PC-3 (cell line): ENCODE results near the gene S100A14. TPM values are rescaled to one million over a fixed set of nuclear protein-coding genes. Genes with fewer than 3 reads are reported as not detected.
"Not testable (repeated sequence)": the region's sequence is repeated elsewhere in the genome, so short reads cannot be mapped to it uniquely, and the experiment has no call there.

Source experiments
- ATAC-seq: fragments of 200-7000 bp; cut with Tn5 transposase; 2 replicates; pipeline ENCODE4 v1.9.1; 2020; ENCODE audit warnings: mild to moderate bottlenecking, moderate library complexity
- BruUV-seq: library from RNA; stranded (reverse); fragments of 400-500 nt; replicated peaks from 2 replicates; lab custom pipeline; 2021; lab: Mats Ljungman, UMichigan
- CTCF ChIA-PET: fragments of 300-600 bp; sonication (Branson Sonifier 250); formaldehyde crosslinking; loops from one replicate; lab custom pipeline; 2022; ENCODE audit warnings: antibody characterized with exemption; lab: Charles Lee
- POLR2A ChIA-PET: fragments of 300-600 bp; sonication (Branson Sonifier 250); formaldehyde crosslinking; loops from one replicate; lab custom pipeline; 2022; ENCODE audit warnings: antibody characterized with exemption; ENCODE audit not compliant: unreplicated experiment; lab: Charles Lee
- DNase-seq: peaks from one replicate; pipeline ENCODE4 v3.0.0-alpha.2; 2015
- H2AFZ ChIP-seq: fragments of 300-600 bp; sonication (generic); 2 replicates; pipeline ENCODE4 v1.6.0; 2016; ENCODE audit warnings: antibody characterized with exemption, low read length
- H3F3A ChIP-seq: fragments of 300-600 bp; sonication (generic); one replicate; pipeline ENCODE4 v1.6.0; 2017; ENCODE audit warnings: antibody characterized with exemption, low read length, control low read depth, mild to moderate bottlenecking; ENCODE audit not compliant: unreplicated experiment
- H3K27ac ChIP-seq: fragments of 300-600 bp; sonication (generic); 2 replicates; pipeline ENCODE4 v1.5.1; 2016; ENCODE audit warnings: mild to moderate bottlenecking, low read length
- H3K27me3 ChIP-seq: fragments of 300-600 bp; sonication (generic); 2 replicates; pipeline ENCODE4 v1.6.1; 2016; ENCODE audit warnings: low read length, mixed read lengths
- H3K36me3 ChIP-seq: fragments of 300-600 bp; sonication (generic); 2 replicates; pipeline ENCODE4 v1.6.1; 2016; ENCODE audit warnings: low read depth, mixed run types, low read length, mixed read lengths
- H3K4me1 ChIP-seq: fragments of 300-600 bp; sonication (generic); 2 replicates; pipeline ENCODE4 v1.5.1; 2016; ENCODE audit warnings: low read length; ENCODE audit not compliant: insufficient read depth
- H3K4me2 ChIP-seq: fragments of 300-600 bp; sonication (generic); 2 replicates; pipeline ENCODE4 v1.6.0; 2016; ENCODE audit warnings: low read length
- H3K4me3 ChIP-seq: fragments of 300-600 bp; sonication (generic); 2 replicates; pipeline ENCODE4 v1.5.1; 2016; ENCODE audit warnings: mild to moderate bottlenecking, low read length, mixed read lengths
- H3K79me2 ChIP-seq: fragments of 300-600 bp; sonication (generic); 2 replicates; pipeline ENCODE4 v1.6.1; 2017; ENCODE audit warnings: low read length, mixed read lengths
- H3K9ac ChIP-seq: fragments of 300-600 bp; sonication (generic); 2 replicates; pipeline ENCODE4 v1.6.0; 2016; ENCODE audit warnings: mild to moderate bottlenecking, low read length
- H3K9me2 ChIP-seq: fragments of 300-600 bp; sonication (generic); replicated peaks from 2 replicates; pipeline ENCODE4 v1.6.1; 2016; ENCODE audit warnings: mixed run types, low read length, mixed read lengths
- H3K9me3 ChIP-seq: fragments of 300-600 bp; sonication (generic); 2 replicates; pipeline ENCODE4 v1.6.1; 2016; ENCODE audit warnings: low read length, mixed read lengths
- H4K20me1 ChIP-seq: fragments of 300-600 bp; sonication (generic); 2 replicates; pipeline ENCODE4 v1.6.1; 2016; ENCODE audit warnings: low read length, mixed read lengths
- EZH2 ChIP-seq: fragments of 300-600 bp; sonication (generic); IDR thresholded peaks from one replicate; pipeline ENCODE4 v1.6.1; 2017; ENCODE audit warnings: antibody characterized with exemption, mild to moderate bottlenecking, low read length; ENCODE audit not compliant: unreplicated experiment
- EZH2phosphoT487 ChIP-seq: fragments of 300-600 bp; sonication (generic); IDR thresholded peaks from 2 replicates; pipeline ENCODE4 v1.6.1; 2018; ENCODE audit warnings: mild to moderate bottlenecking, antibody characterized with exemption, low read length, borderline replicate concordance
- intact Hi-C: fragments of 100-400 bp; cut with micrococcal nuclease; formaldehyde crosslinking; loops from 2 replicates; pipeline ENCODE4 v1.9.0; 2023
- total RNA-seq: library from RNA; depleted of rRNA; stranded (reverse); fragments of >200 nt; gene quantifications from 2 replicates; pipeline ENCODE4 v1.2.3, GENCODE V29; 2014
- TF ChIP-seq, protein P1 (sequence below): fragments of 300-600 bp; sonication (generic); conservative IDR thresholded peaks from 2 replicates; pipeline ENCODE4 v1.5.1; 2017; ENCODE audit warnings: antibody characterized with exemption, low read depth, mild to moderate bottlenecking, low read length

The S100A14 gene
- total RNA-seq, 1 experiment from 2014 or later, result 462 TPM

- intact Hi-C loops, result no loop called here
- no peak for ATAC-seq
These were observed 23.4 kb downstream of the S100A14 start for GRCh38 chr1:153592748-153593147.

GRCh38 chr1:153588482-153588881, 27.6 kb downstream of the S100A14 start:
- Histone ChIP-seq H3K4me3 (no peak overlapping the region), H2AFZ (no peak overlapping the region), H3K9me3 (no peaks in the 10 kb centered on the region), H3F3A (no peaks in the 10 kb centered on the region), H3K4me1 (peaks cover 10% of the 10 kb centered on the region), H4K20me1 (no peaks in the 10 kb centered on the region), H3K36me3 (no peaks in the 10 kb centered on the region), H3K79me2 (no peaks in the 10 kb centered on the region), H3K27ac (no peak overlapping the region), H3K9me2 (no peaks in the 10 kb centered on the region), H3K27me3 (no peaks in the 10 kb centered on the region), H3K4me2 (no peak overlapping the region), H3K9ac (no peak overlapping the region)
- BruUV-seq, result no TSS peak
- ChIA-PET CTCF (no interaction called here), POLR2A (no interaction called here)
- ATAC-seq (no peak), DNase-seq (no peak)
- TF ChIP-seq EZH2phosphoT487 (no peak), EZH2 (no peak)
- TF ChIP-seq, protein P1, sequence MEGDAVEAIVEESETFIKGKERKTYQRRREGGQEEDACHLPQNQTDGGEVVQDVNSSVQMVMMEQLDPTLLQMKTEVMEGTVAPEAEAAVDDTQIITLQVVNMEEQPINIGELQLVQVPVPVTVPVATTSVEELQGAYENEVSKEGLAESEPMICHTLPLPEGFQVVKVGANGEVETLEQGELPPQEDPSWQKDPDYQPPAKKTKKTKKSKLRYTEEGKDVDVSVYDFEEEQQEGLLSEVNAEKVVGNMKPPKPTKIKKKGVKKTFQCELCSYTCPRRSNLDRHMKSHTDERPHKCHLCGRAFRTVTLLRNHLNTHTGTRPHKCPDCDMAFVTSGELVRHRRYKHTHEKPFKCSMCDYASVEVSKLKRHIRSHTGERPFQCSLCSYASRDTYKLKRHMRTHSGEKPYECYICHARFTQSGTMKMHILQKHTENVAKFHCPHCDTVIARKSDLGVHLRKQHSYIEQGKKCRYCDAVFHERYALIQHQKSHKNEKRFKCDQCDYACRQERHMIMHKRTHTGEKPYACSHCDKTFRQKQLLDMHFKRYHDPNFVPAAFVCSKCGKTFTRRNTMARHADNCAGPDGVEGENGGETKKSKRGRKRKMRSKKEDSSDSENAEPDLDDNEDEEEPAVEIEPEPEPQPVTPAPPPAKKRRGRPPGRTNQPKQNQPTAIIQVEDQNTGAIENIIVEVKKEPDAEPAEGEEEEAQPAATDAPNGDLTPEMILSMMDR, result no peak
- intact Hi-C loops, result no loop called here

More at GRCh38 chr1:153592748-153593147, 23.4 kb downstream of the S100A14 start:
- no peak overlapping the region for H3K4me3 ChIP-seq
- H3K9me2 ChIP-seq, result no peaks in the 10 kb centered on the region
- no peaks in the 10 kb centered on the region for H4K20me1 ChIP-seq
- no peaks in the 10 kb centered on the region for H3K79me2 ChIP-seq
- no peaks in the 10 kb centered on the region for H3K9me3 ChIP-seq
- no peaks in the 10 kb centered on the region for H3F3A ChIP-seq
- no peak overlapping the region for H3K27ac ChIP-seq
- H3K36me3 ChIP-seq, result no peaks in the 10 kb centered on the region
- TF ChIP-seq, protein P1, result no peak
- TF ChIP-seq EZH2, result no peak
- TF ChIP-seq EZH2phosphoT487, result no peak
- no peak overlapping the region for H2AFZ ChIP-seq
- ChIA-PET POLR2A (interaction anchor here (0.6 kb wide), 1 partner anchor 1423 kb away, joined by 3 read pairs; no protein-coding TSS in a partner anchor), CTCF (no interaction called here)
- H3K4me2 ChIP-seq, result no peak overlapping the region
- no peak for DNase-seq
- no peaks in the 10 kb centered on the region for H3K27me3 ChIP-seq
- no peak overlapping the region for H3K9ac ChIP-seq
- H3K4me1 ChIP-seq, result peaks cover 1% of the 10 kb centered on the region; the same call in 1 of the 2 replicates
- BruUV-seq, result no TSS peak

DNA sequence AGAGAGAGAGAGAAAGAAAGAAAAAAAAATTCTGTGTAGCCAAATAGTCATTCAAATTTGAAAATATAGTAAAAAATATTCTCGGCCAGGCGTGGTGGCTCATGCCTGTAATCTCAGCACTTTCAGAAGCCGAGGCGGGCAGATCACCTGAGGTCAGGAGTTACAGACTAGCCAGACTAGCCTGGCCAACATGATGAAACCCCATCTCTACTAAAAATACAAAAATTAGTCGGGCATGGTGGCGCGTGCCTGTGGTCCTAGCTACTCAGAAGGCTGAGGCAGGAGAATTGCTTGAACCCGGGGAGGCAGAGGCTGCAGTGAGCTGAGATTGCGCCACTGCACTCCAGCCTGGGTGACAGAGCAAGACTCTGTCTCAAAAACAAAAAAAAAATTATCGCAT, 28.1 kb downstream of the S100A14 start:
- H4K20me1 ChIP-seq, H3K4me1 ChIP-seq, H3K36me3 ChIP-seq, ATAC-seq, H3K9me3 ChIP-seq, H3K27ac ChIP-seq, H2AFZ ChIP-seq, H3K9ac ChIP-seq, H3K9me2 ChIP-seq, H3F3A ChIP-seq, DNase-seq, H3K79me2 ChIP-seq, H3K27me3 ChIP-seq, H3K4me2 ChIP-seq, intact Hi-C loops, BruUV-seq, H3K4me3 ChIP-seq, CTCF ChIA-PET, POLR2A ChIA-PET: not testable (repeated sequence)
